GM23338 (cell line): ENCODE data around the gene CRACDL. TPM values are rescaled to one million over a fixed set of nuclear protein-coding genes. Genes with fewer than 3 reads are reported as not detected.

ENCODE experiments used
- ATAC-seq: fragments of 200-7000 bp; cut with Tn5 transposase; 3 replicates; pipeline ENCODE4 v1.9.1; 2020
- DNase-seq: peaks from one replicate; pipeline ENCODE4 v3.0.0-alpha.2; 2015; ENCODE audit warnings: low spot score
- H2AFZ ChIP-seq: fragments of 200-600 bp; sonication (generic); 2 replicates; pipeline ENCODE4 v1.8.0; 2016; ENCODE audit warnings: antibody characterized with exemption, mild to moderate bottlenecking, moderate library complexity
- H3F3A ChIP-seq: fragments of 200-600 bp; sonication (generic); replicated peaks from 2 replicates; pipeline ENCODE4 v1.8.0; 2017; ENCODE audit warnings: antibody characterized with exemption, mixed run types, low read depth
- H3K27ac ChIP-seq: fragments of 200-600 bp; sonication (generic); 2 replicates; pipeline ENCODE4 v1.6.1; 2016; ENCODE audit warnings: low read depth
- H3K27me3 ChIP-seq: fragments of 200-600 bp; sonication (generic); 2 replicates; pipeline ENCODE4 v1.8.0; 2016; ENCODE audit warnings: mild to moderate bottlenecking, mixed run types, moderate library complexity; ENCODE audit not compliant: insufficient read depth
- H3K36me3 ChIP-seq: fragments of 200-600 bp; sonication (generic); 2 replicates; pipeline ENCODE4 v1.8.0; 2016; ENCODE audit warnings: mild to moderate bottlenecking; ENCODE audit not compliant: insufficient read depth
- H3K4me1 ChIP-seq: fragments of 200-600 bp; sonication (generic); 2 replicates; pipeline ENCODE4 v1.8.0; 2016; ENCODE audit warnings: mild to moderate bottlenecking, moderate library complexity; ENCODE audit not compliant: insufficient read depth
- H3K4me2 ChIP-seq: fragments of 200-600 bp; sonication (generic); 2 replicates; pipeline ENCODE4 v1.7.1; 2017; ENCODE audit warnings: mixed run types
- H3K4me3 ChIP-seq: fragments of 200-600 bp; sonication (generic); 2 replicates; pipeline ENCODE4 v1.6.1; 2016; ENCODE audit warnings: mixed run types
- H3K79me2 ChIP-seq: fragments of 200-600 bp; sonication (generic); replicated peaks from 2 replicates; pipeline ENCODE4 v1.8.0; 2017; ENCODE audit warnings: mild to moderate bottlenecking; ENCODE audit not compliant: insufficient read depth
- H3K9me2 ChIP-seq: fragments of 200-600 bp; sonication (generic); 2 replicates; pipeline ENCODE4 v1.8.0; 2017; ENCODE audit not compliant: insufficient read depth
- H4K20me1 ChIP-seq: fragments of 200-600 bp; sonication (generic); replicated peaks from 2 replicates; pipeline ENCODE4 v1.8.0; 2017; ENCODE audit warnings: mild to moderate bottlenecking; ENCODE audit not compliant: insufficient read depth
- H3K27ac Mint-ChIP-seq: 2 replicates; pipeline ENCODE4 v1.8.0; 2020; ENCODE audit warnings: inconsistent platforms, mild to moderate bottlenecking, moderate library complexity, mixed read lengths
- H3K27me3 Mint-ChIP-seq: 3 replicates; pipeline ENCODE4 v1.8.0; 2022; ENCODE audit warnings: low read depth, mild to moderate bottlenecking, moderate library complexity, mixed read lengths, inconsistent platforms; ENCODE audit not compliant: insufficient read depth, poor library complexity
- H3K36me3 Mint-ChIP-seq: 3 replicates; pipeline ENCODE4 v1.8.0; 2021; ENCODE audit warnings: low read depth, mild to moderate bottlenecking, inconsistent platforms, moderate library complexity, mixed read lengths
- H3K4me1 Mint-ChIP-seq: 3 replicates; pipeline ENCODE4 v1.8.0; 2020; ENCODE audit warnings: mild to moderate bottlenecking, inconsistent platforms, mixed read lengths
- H3K4me3 Mint-ChIP-seq: 3 replicates; pipeline ENCODE4 v1.8.0; 2021; ENCODE audit warnings: moderate library complexity, mild to moderate bottlenecking, inconsistent platforms, mixed read lengths
- H3K9me3 Mint-ChIP-seq: 3 replicates; pipeline ENCODE4 v1.8.0; 2020; ENCODE audit warnings: moderate library complexity, mild to moderate bottlenecking, inconsistent platforms, mixed read lengths
- CREB1 ChIP-seq: fragments of 250-450 bp; sonication (Bioruptor Pico); IDR thresholded peaks from 2 replicates; pipeline ENCODE4 v1.5.0; 2020; ENCODE audit warnings: low read depth, mild to moderate bottlenecking, moderate library complexity
- EZH2 ChIP-seq: fragments of 200-600 bp; sonication (generic); IDR thresholded peaks from one replicate; pipeline ENCODE4 v1.8.0; 2017; ENCODE audit warnings: antibody characterized with exemption, mild to moderate bottlenecking, low read depth; ENCODE audit not compliant: unreplicated experiment
- EZH2phosphoT487 ChIP-seq: fragments of 200-600 bp; sonication (generic); IDR thresholded peaks from one replicate; pipeline ENCODE4 v1.8.1; 2018; ENCODE audit warnings: antibody characterized with exemption; ENCODE audit not compliant: unreplicated experiment
- JUNB ChIP-seq: IDR thresholded peaks from one replicate; pipeline ENCODE4 v1.6.1; 2016; ENCODE audit warnings: antibody characterized with exemption; ENCODE audit not compliant: unreplicated experiment
- NANOG ChIP-seq: IDR thresholded peaks from 2 replicates; pipeline ENCODE4 v1.6.1; 2016; ENCODE audit warnings: antibody characterized with exemption, borderline replicate concordance
- POLR2AphosphoS5 ChIP-seq: IDR thresholded peaks from 2 replicates; pipeline ENCODE4 v1.6.1; 2016; ENCODE audit warnings: antibody characterized with exemption, low read depth
- ZNF114 ChIP-seq: fragments of 250-450 bp; sonication (Bioruptor Pico); IDR thresholded peaks from 2 replicates; pipeline ENCODE4 v1.5.0; 2020; ENCODE audit warnings: mild to moderate bottlenecking, moderate library complexity
- ZNF331 ChIP-seq: fragments of 250-450 bp; sonication (Bioruptor Pico); IDR thresholded peaks from 2 replicates; pipeline ENCODE4 v1.5.0; 2020; ENCODE audit warnings: low read depth, mild to moderate bottlenecking, moderate library complexity
- polyA plus RNA-seq: library from polyadenylated mRNA; unstranded; fragments of >200 nt; fragmentation: Nextera tagmentation; extraction: Ambion mirVana; gene quantifications from 2 replicates; pipeline ENCODE4 v1.2.1, GENCODE V29; 2016
- total RNA-seq: library from RNA; depleted of rRNA; stranded (reverse); fragments of >200 nt; shearing (Covaris generic); gene quantifications from 2 replicates; pipeline ENCODE4 v1.2.3, GENCODE V29; 2014
- TF ChIP-seq, protein P1 (sequence below), 2 experiments: fragments of 200-600 bp in 1 of 2; sonication (generic) in 1 of 2; conservative IDR thresholded peaks; 2 replicates each; pipeline versions ENCODE4 v1.5.1 to v1.6.1; 2016 to 2017; ENCODE audit warnings: antibody characterized with exemption in 2 of 2, low read depth in 2 of 2, mild to moderate bottlenecking in 2 of 2, moderate library complexity in 1 of 2
- TF ChIP-seq, protein P2 (sequence below): IDR thresholded peaks from one replicate; pipeline ENCODE4 v1.6.1; 2018; ENCODE audit warnings: antibody characterized with exemption; ENCODE audit not compliant: unreplicated experiment
- TF ChIP-seq, protein P3 (sequence below): IDR thresholded peaks from 2 replicates; pipeline ENCODE4 v1.6.1; 2016; ENCODE audit warnings: antibody characterized with exemption

CRACDL gene
- total and polyA plus RNA-seq, 2 experiments from 2014 or later, result 0.14 to 0.16 TPM

DNA sequence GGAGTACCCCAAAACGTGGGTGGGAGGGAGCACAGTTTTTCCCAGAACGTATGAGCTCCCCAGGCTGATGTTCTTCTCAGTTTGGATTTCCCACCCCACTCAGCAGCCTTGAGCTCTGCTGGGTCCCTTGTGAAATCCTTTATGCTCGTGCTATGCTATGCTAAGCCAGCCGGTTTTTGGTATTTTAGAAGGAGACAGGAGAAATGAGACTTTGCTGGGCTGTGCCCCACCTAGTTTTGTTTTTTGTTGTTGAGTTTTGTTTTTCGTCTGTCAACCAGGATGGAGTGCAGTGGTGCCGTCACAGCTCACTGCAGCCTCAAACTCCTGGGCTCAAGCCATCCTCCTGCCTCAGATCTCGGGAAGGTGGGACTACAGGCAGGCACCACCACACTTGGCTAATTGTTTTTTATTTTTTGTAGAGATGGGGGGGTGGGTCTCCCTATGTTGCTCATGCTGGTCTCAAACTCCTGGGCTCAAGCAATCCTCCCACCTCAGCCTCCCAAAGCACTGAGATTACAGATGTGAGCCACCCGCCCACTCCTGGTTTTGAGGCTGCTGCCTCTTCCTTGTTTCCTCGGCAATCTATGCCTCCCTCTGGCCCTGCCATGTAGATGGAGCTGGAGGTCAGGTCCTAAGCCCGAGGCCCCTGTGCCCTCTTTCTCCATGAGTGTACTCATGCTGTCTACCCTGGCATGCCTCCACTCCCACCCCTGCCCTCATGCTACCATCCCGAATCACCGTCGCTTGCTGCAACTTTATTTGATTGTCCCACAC, 187.5 kb downstream of the CRACDL start (continued):
- TF ChIP-seq CREB1 (CRISPR knock-in tag) (no peak), JUNB (no peak), EZH2phosphoT487 (no peak), POLR2AphosphoS5 (no peak), NANOG (no peak), ZNF331 (no peak), ZNF114 (CRISPR knock-in tag) (no peak), EZH2 (no peak)
- TF ChIP-seq, protein P1, sequence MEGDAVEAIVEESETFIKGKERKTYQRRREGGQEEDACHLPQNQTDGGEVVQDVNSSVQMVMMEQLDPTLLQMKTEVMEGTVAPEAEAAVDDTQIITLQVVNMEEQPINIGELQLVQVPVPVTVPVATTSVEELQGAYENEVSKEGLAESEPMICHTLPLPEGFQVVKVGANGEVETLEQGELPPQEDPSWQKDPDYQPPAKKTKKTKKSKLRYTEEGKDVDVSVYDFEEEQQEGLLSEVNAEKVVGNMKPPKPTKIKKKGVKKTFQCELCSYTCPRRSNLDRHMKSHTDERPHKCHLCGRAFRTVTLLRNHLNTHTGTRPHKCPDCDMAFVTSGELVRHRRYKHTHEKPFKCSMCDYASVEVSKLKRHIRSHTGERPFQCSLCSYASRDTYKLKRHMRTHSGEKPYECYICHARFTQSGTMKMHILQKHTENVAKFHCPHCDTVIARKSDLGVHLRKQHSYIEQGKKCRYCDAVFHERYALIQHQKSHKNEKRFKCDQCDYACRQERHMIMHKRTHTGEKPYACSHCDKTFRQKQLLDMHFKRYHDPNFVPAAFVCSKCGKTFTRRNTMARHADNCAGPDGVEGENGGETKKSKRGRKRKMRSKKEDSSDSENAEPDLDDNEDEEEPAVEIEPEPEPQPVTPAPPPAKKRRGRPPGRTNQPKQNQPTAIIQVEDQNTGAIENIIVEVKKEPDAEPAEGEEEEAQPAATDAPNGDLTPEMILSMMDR (conservative IDR thresholded peaks at IDR 0.05; ENCODE audit: low read depth in 2 of 2), result no peak
- TF ChIP-seq, protein P2, sequence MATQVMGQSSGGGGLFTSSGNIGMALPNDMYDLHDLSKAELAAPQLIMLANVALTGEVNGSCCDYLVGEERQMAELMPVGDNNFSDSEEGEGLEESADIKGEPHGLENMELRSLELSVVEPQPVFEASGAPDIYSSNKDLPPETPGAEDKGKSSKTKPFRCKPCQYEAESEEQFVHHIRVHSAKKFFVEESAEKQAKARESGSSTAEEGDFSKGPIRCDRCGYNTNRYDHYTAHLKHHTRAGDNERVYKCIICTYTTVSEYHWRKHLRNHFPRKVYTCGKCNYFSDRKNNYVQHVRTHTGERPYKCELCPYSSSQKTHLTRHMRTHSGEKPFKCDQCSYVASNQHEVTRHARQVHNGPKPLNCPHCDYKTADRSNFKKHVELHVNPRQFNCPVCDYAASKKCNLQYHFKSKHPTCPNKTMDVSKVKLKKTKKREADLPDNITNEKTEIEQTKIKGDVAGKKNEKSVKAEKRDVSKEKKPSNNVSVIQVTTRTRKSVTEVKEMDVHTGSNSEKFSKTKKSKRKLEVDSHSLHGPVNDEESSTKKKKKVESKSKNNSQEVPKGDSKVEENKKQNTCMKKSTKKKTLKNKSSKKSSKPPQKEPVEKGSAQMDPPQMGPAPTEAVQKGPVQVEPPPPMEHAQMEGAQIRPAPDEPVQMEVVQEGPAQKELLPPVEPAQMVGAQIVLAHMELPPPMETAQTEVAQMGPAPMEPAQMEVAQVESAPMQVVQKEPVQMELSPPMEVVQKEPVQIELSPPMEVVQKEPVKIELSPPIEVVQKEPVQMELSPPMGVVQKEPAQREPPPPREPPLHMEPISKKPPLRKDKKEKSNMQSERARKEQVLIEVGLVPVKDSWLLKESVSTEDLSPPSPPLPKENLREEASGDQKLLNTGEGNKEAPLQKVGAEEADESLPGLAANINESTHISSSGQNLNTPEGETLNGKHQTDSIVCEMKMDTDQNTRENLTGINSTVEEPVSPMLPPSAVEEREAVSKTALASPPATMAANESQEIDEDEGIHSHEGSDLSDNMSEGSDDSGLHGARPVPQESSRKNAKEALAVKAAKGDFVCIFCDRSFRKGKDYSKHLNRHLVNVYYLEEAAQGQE, result no peak
- TF ChIP-seq, protein P3, sequence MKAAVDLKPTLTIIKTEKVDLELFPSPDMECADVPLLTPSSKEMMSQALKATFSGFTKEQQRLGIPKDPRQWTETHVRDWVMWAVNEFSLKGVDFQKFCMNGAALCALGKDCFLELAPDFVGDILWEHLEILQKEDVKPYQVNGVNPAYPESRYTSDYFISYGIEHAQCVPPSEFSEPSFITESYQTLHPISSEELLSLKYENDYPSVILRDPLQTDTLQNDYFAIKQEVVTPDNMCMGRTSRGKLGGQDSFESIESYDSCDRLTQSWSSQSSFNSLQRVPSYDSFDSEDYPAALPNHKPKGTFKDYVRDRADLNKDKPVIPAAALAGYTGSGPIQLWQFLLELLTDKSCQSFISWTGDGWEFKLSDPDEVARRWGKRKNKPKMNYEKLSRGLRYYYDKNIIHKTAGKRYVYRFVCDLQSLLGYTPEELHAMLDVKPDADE, result no peak

DNA sequence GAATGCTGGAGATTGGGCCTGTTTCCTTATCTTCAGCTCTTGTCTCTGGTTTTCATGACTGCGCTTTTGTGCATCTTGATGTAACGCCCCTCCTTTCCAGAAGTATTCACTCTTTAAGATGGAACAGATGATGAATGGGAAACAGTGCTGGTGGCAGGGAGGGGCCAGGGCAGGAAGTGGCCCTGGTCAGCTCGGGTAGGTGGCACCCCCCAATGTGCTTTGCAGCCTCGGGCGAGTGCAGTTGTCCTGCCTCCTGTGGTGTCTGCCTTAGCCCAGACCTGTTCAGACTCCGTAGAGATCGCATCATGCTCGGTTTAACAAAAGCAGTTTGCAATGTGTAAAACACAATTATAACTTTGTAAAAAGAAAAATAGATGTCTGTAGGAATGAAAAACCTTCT, 188.1 kb downstream of the CRACDL start:
- DNase-seq (no peak), ATAC-seq (peak; percentile 52)
- peak overlapping the region; percentile 45; the same call in 1 of the 2 replicates for H2AFZ ChIP-seq
- peaks cover 12% of the 10 kb centered on the region for H3K4me1 Mint-ChIP-seq
- no peaks in the 10 kb centered on the region for H4K20me1 ChIP-seq
- no peak overlapping the region for H3K4me2 ChIP-seq
- no peaks in the 10 kb centered on the region for H3K36me3 Mint-ChIP-seq
- no peak overlapping the region; the same call in 1 of the 2 replicates for H3K27ac Mint-ChIP-seq
- H3K36me3 ChIP-seq, result no peaks in the 10 kb centered on the region
- no peaks in the 10 kb centered on the region for H3K27me3 ChIP-seq
- H3K4me3 Mint-ChIP-seq, result no peak overlapping the region
- no peak overlapping the region for H3K27ac ChIP-seq
- TF ChIP-seq EZH2 (no peak), ZNF331 (no peak)
- peaks cover 6% of the 10 kb centered on the region for H3K27me3 Mint-ChIP-seq
- no peaks in the 10 kb centered on the region for H3K4me1 ChIP-seq
- no peaks in the 10 kb centered on the region; the same call in 1 of the 2 replicates for H3K9me2 ChIP-seq
- no peaks in the 10 kb centered on the region for H3F3A ChIP-seq
- no peaks in the 10 kb centered on the region; the same call in 1 of the 3 replicates for H3K9me3 Mint-ChIP-seq
- no peak overlapping the region for H3K4me3 ChIP-seq
- no peaks in the 10 kb centered on the region for H3K79me2 ChIP-seq
